Upper lobe of left lung (tissue), 6 donors: ENCODE data around the gene ASB13. TPM values are rescaled to one million over a fixed set of nuclear protein-coding genes. Genes with fewer than 3 reads are reported as not detected.

Experiments
- ATAC-seq, 2 donors: fragments of 200-7000 bp; cut with Tn5 transposase; one replicate each; pipeline ENCODE4 v1.9.1; 2022; ENCODE audit warnings: mild to moderate bottlenecking in 2 of 2, moderate library complexity in 2 of 2; ENCODE audit not compliant: low FRiP score in 2 of 2
- DNase-seq, 2 donors: peaks; one replicate each; pipeline ENCODE4 v3.0.0-alpha.2; 2019 to 2020
- H3K27ac ChIP-seq, 4 donors: fragments of 200-600 bp; sonication (generic); one replicate each; pipeline ENCODE4 v1.5.1; 2016 to 2019
- H3K27me3 ChIP-seq, 4 donors: fragments of 200-600 bp; sonication (generic); one replicate each; pipeline ENCODE4 v1.5.1; 2017 to 2019
- H3K36me3 ChIP-seq, 4 donors: fragments of 200-600 bp; sonication (generic); one replicate each; pipeline ENCODE4 v1.5.1; 2016 to 2019
- H3K4me1 ChIP-seq, 4 donors: fragments of 200-600 bp; sonication (generic); one replicate each; pipeline ENCODE4 v1.5.1; 2018 to 2019
- H3K4me3 ChIP-seq, 4 donors: fragments of 200-600 bp; sonication (generic); one replicate each; pipeline ENCODE4 v1.5.1; 2017 to 2019; ENCODE audit warnings: mild to moderate bottlenecking in 2 of 4, moderate library complexity in 1 of 4
- H3K9me3 ChIP-seq, 4 donors: fragments of 200-600 bp; sonication (generic); one replicate each; pipeline ENCODE4 v1.5.1; 2018 to 2019
- EP300 ChIP-seq, 4 donors: sonication (generic); formaldehyde crosslinking; IDR thresholded peaks; one replicate each; pipeline ENCODE4 v1.5.1; 2017; ENCODE audit warnings: antibody characterized with exemption in 4 of 4, control low read depth in 2 of 4
- POLR2A ChIP-seq, 4 donors: fragments of 450-650 bp; IDR thresholded peaks; one replicate each; pipeline ENCODE4 v1.5.1; 2016 to 2017; ENCODE audit warnings: antibody characterized with exemption in 4 of 4, mild to moderate bottlenecking in 2 of 4
- POLR2AphosphoS5 ChIP-seq, 2 donors: sonication (generic); formaldehyde crosslinking; IDR thresholded peaks; one replicate each; pipeline ENCODE4 v1.5.1; 2017; ENCODE audit warnings: antibody characterized with exemption in 2 of 2
- WGBS, 2 donors: methylation state at CpG; one replicate each; pipeline ENCODE4 v1.1.5; 2017 to 2018; 5-methylcytosine and 5-hydroxymethylcytosine counted together
- total RNA-seq, 6 donors: library from RNA; depleted of rRNA in 4 of 6; stranded (reverse); fragments of >200 nt in 4 of 6; gene quantifications; one replicate each; pipeline versions ENCODE4 v1.1.0 to v1.2.1, GENCODE V29; 2016 to 2021
- TF ChIP-seq, protein P1 (sequence below), 6 experiments: fragments of 450-650 bp in 4 of 6; fragments of 200-600 bp in 2 of 6; sonication (generic) in 2 of 6; IDR thresholded peaks; one replicate each; pipeline ENCODE4 v1.5.1; 2016 to 2019; ENCODE audit warnings: antibody characterized with exemption in 6 of 6
- donor health status: DM: no; HTN: no; CAD: no; lungs with moderate emphysema.
- donor health status: DM: no; HTN: yes; CAD: no; lungs with severe emphysema.

The ASB13 gene, protein sequence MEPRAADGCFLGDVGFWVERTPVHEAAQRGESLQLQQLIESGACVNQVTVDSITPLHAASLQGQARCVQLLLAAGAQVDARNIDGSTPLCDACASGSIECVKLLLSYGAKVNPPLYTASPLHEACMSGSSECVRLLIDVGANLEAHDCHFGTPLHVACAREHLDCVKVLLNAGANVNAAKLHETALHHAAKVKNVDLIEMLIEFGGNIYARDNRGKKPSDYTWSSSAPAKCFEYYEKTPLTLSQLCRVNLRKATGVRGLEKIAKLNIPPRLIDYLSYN
- total RNA-seq: 10 to 100 TPM in 5 of 6 donors, 1 to 10 TPM in 1; 6.3 to 32.5 (median 18.2) TPM

DNA sequence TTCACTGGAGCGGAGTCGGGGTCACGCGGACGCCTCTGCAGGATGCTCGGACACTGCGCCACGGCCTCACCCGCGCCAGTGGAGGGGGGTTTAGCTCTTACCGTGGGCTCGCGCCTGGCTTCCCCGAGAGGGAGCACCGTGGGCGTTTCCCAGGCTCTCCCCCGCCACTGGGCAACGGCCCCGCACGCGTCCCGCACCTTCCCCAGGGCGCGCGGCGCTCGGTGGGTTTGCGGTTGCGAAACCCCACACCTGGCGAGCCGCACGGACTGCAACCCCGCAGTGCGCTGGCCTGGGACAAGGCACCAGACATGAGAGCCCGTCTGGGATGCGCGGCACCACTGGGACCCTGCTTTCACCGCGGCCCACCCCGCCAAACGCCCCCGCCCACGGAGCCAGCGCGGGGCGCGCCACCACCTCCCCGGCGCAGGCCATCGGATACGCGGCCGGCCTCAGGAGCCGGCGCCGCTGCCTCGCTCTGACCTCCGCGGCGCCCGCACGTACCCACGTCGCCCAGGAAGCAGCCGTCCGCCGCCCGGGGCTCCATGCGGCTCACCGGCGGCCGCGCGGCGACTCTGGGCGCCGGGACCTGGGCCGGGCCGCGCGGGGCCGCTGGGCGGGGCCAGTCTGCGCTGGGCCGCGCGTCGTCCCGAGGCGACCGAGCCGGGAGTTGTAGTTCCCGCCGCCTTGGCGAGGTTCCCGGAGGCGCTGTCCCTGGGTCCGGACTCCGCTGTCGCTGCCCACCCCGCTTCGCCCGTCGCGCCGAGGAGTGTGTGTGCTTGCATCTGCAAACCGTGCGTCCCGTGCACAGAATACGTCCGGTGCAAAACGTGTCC is at the start of gene ASB13:
ASB13 (minus strand) TSS at position 588 of the 833 bp plus-strand sequence; CDS start at position 544, 44 bp downstream.
- WGBS, 2 donors: 0% methylated on average over 5 to 16 of the region's 112 CpGs
- peaks cover 7 to 33% (median 11%) of the 10 kb centered on the region in 4 donors for H3K4me1 ChIP-seq

DNA sequence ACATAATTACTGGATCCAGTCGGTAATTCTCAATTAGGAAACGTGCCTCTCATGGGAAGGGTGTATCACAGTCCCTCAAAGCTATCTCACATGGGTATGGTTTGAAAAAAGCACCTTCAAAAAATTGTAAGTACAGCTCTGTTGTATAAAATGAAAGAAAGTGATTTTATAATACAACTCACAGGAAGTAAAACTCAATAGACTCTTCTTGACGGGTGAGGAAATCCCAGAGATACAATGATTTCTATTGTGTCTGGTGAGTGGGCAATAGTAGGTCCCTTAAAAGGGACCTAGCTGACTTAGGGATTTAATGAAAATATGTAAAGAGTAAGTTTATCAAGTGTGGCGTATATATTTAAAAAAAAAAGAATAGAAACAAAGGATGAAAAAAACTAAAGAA is 45.2 kb upstream of the ASB13 start:
- WGBS, 2 donors: 51 to 59% methylated on average over 4 of the region's 4 CpGs
- TF ChIP-seq POLR2A (IDR thresholded peaks at IDR 0.05) (no peak), EP300 (IDR thresholded peaks at IDR 0.05) (no peak), POLR2AphosphoS5 (IDR thresholded peaks at IDR 0.05) (no peak)
- TF ChIP-seq, protein P1, sequence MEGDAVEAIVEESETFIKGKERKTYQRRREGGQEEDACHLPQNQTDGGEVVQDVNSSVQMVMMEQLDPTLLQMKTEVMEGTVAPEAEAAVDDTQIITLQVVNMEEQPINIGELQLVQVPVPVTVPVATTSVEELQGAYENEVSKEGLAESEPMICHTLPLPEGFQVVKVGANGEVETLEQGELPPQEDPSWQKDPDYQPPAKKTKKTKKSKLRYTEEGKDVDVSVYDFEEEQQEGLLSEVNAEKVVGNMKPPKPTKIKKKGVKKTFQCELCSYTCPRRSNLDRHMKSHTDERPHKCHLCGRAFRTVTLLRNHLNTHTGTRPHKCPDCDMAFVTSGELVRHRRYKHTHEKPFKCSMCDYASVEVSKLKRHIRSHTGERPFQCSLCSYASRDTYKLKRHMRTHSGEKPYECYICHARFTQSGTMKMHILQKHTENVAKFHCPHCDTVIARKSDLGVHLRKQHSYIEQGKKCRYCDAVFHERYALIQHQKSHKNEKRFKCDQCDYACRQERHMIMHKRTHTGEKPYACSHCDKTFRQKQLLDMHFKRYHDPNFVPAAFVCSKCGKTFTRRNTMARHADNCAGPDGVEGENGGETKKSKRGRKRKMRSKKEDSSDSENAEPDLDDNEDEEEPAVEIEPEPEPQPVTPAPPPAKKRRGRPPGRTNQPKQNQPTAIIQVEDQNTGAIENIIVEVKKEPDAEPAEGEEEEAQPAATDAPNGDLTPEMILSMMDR (IDR thresholded peaks at IDR 0.05): no peak
- peak overlapping the region in 2 of 4 donors; percentile 42 to 53 for H3K27ac ChIP-seq

More for the DNA sequence above, at the start of gene ASB13:
- ATAC-seq: peak; percentile 86 to 95
- Histone ChIP-seq H3K9me3 (no peaks in the 10 kb centered on the region), H3K27ac (peak within 1 kb of the TSS; percentile 76 to 85 (median 80)), H3K4me3 (peak within 1 kb of the TSS; percentile 77 to 96 (median 89)), H3K27me3 (no peaks in the 10 kb centered on the region), H3K36me3 (no peaks in the 10 kb centered on the region)
- TF ChIP-seq POLR2AphosphoS5 (IDR thresholded peaks at IDR 0.05) (no peak), EP300 (IDR thresholded peaks at IDR 0.05) (no peak), POLR2A (IDR thresholded peaks at IDR 0.05) (peak in 2 of 4 donors; percentile 43 to 63)
- TF ChIP-seq, protein P1 (IDR thresholded peaks at IDR 0.05): peak in 1 of 6 experiments; percentile 20
- peak; percentile 69 to 94 for DNase-seq

GRCh38 chr10:5710859-5711258 is 44.5 kb upstream of the ASB13 start:
- 22 to 28% methylated on average over 1 of the region's 1 CpG for WGBS, 2 donors
- DNase-seq: no peak
- H3K4me3 ChIP-seq: peak overlapping the region in 3 of 4 donors; percentile 7 to 29 (median 9)
- H3K4me1 ChIP-seq: peaks cover 0 to 16% (median 11%) of the 10 kb centered on the region in 4 donors
- H3K27ac ChIP-seq: peak overlapping the region in 2 of 4 donors; percentile 42 to 53
- no peaks in the 10 kb centered on the region for H3K36me3 ChIP-seq
- TF ChIP-seq POLR2A (IDR thresholded peaks at IDR 0.05): no peak
- no peak for TF ChIP-seq POLR2AphosphoS5 (IDR thresholded peaks at IDR 0.05)
- TF ChIP-seq, protein P1 (IDR thresholded peaks at IDR 0.05): no peak
- no peak for TF ChIP-seq EP300 (IDR thresholded peaks at IDR 0.05)
- H3K9me3 ChIP-seq: no peaks in the 10 kb centered on the region
- H3K27me3 ChIP-seq: no peaks in the 10 kb centered on the region
- ATAC-seq: no peak

More for the DNA sequence above, 45.2 kb upstream of the ASB13 start:
- Histone ChIP-seq H3K4me1 (peaks cover 0 to 16% (median 11%) of the 10 kb centered on the region in 4 donors), H3K9me3 (no peaks in the 10 kb centered on the region), H3K4me3 (peak overlapping the region in 3 of 4 donors; percentile 7 to 29 (median 9)), H3K27me3 (no peaks in the 10 kb centered on the region), H3K36me3 (no peaks in the 10 kb centered on the region)
- ATAC-seq: no peak
- no peak for DNase-seq

- DNase-seq: no peak
- Histone ChIP-seq H3K4me3 (no peak overlapping the region), H3K36me3 (no peaks in the 10 kb centered on the region), H3K9me3 (no peaks in the 10 kb centered on the region), H3K27me3 (no peaks in the 10 kb centered on the region), H3K4me1 (peaks cover 0 to 16% (median 11%) of the 10 kb centered on the region in 4 donors), H3K27ac (no peak overlapping the region)
- WGBS, 2 donors: 71 to 84% methylated on average over 2 of the region's 2 CpGs
- no peak for ATAC-seq
- TF ChIP-seq, protein P1 (IDR thresholded peaks at IDR 0.05): no peak
- no peak for TF ChIP-seq POLR2A (IDR thresholded peaks at IDR 0.05)
- TF ChIP-seq EP300 (IDR thresholded peaks at IDR 0.05): no peak
- TF ChIP-seq POLR2AphosphoS5 (IDR thresholded peaks at IDR 0.05): no peak
These were observed 43.5 kb upstream of the ASB13 start for GRCh38 chr10:5709865-5710264.
